HepG2 (cell line): ENCODE results near the gene MYO1C. TPM values are rescaled to one million over a fixed set of nuclear protein-coding genes. Genes with fewer than 3 reads are reported as not detected.

Source experiments
- CSRNP1 ChIP-seq: sonication (generic); formaldehyde crosslinking; IDR thresholded peaks from 2 replicates; pipeline ENCODE4 v1.8.1; 2023; ENCODE audit warnings: mild to moderate bottlenecking, missing genetic modification reagents
- ELF4 ChIP-seq: sonication (generic); formaldehyde crosslinking; IDR thresholded peaks from 2 replicates; pipeline ENCODE4 v1.5.0; 2020; ENCODE audit warnings: missing genetic modification reagents, mild to moderate bottlenecking, moderate library complexity, borderline replicate concordance
- ESRRA ChIP-seq: sonication (generic); formaldehyde crosslinking; IDR thresholded peaks from 2 replicates; pipeline ENCODE4 v1.5.1; 2020; ENCODE audit warnings: mild to moderate bottlenecking, low read depth, missing genetic modification reagents
- HNF1B ChIP-seq: sonication (generic); formaldehyde crosslinking; IDR thresholded peaks from 2 replicates; pipeline ENCODE4 v1.5.1; 2020; ENCODE audit warnings: mild to moderate bottlenecking, moderate library complexity, missing genetic modification reagents
- HNRNPK ChIP-seq: fragments of 200-400 bp; formaldehyde crosslinking; IDR thresholded peaks from 2 replicates; pipeline ENCODE4 v1.6.1; 2018; ENCODE audit warnings: low read length, low read depth, moderate library complexity, mild to moderate bottlenecking; ENCODE audit not compliant: poor library complexity, severe bottlenecking
- MEIS1 ChIP-seq: sonication (generic); formaldehyde crosslinking; IDR thresholded peaks from 2 replicates; pipeline ENCODE4 v1.9.0; 2021; ENCODE audit warnings: mild to moderate bottlenecking, missing genetic modification reagents, moderate library complexity, borderline replicate concordance
- PATZ1 ChIP-seq: sonication (generic); formaldehyde crosslinking; IDR thresholded peaks from 2 replicates; pipeline ENCODE4 v1.4.0; 2020; ENCODE audit warnings: missing genetic modification reagents
- RFX5 ChIP-seq: IDR thresholded peaks from 2 replicates; pipeline ENCODE4 v1.6.1; 2011; ENCODE audit warnings: low read depth, low read length, improper control_type of control experiment
- SATB2 ChIP-seq: sonication (generic); formaldehyde crosslinking; IDR thresholded peaks from 2 replicates; pipeline ENCODE4 v1.5.0; 2020; ENCODE audit warnings: missing genetic modification reagents
- SP4 ChIP-seq: sonication (generic); formaldehyde crosslinking; IDR thresholded peaks from 2 replicates; pipeline ENCODE4 v1.8.1; 2023; ENCODE audit warnings: mild to moderate bottlenecking, missing genetic modification reagents
- SRF ChIP-seq: IDR thresholded peaks from 2 replicates; pipeline ENCODE4 v1.6.1; 2011; ENCODE audit warnings: mild to moderate bottlenecking, low read depth, low read length, moderate library complexity
- TCF7L2 ChIP-seq: IDR thresholded peaks from 2 replicates; pipeline ENCODE4 v1.6.1; 2011; ENCODE audit warnings: mild to moderate bottlenecking, low read depth, low read length, moderate library complexity
- TGIF2 ChIP-seq: IDR thresholded peaks from 2 replicates; pipeline ENCODE4 v1.6.1; 2016; ENCODE audit warnings: control low read depth, missing compliant biosample characterization
- TOPORS ChIP-seq: sonication (generic); formaldehyde crosslinking; IDR thresholded peaks from 2 replicates; pipeline ENCODE4 v1.8.0; 2023; ENCODE audit warnings: mild to moderate bottlenecking, missing genetic modification reagents
- ZFP37 ChIP-seq: sonication (generic); formaldehyde crosslinking; IDR thresholded peaks from 2 replicates; pipeline ENCODE4 v1.4.0; 2020; ENCODE audit warnings: missing genetic modification reagents, borderline replicate concordance
- ZGPAT ChIP-seq: IDR thresholded peaks from 2 replicates; pipeline ENCODE4 v1.6.1; 2016; ENCODE audit warnings: mild to moderate bottlenecking
- ZNF431 ChIP-seq: sonication (generic); formaldehyde crosslinking; IDR thresholded peaks from 2 replicates; pipeline ENCODE4 v1.9.0; 2022; ENCODE audit warnings: missing genetic modification reagents, low read depth, mild to moderate bottlenecking, borderline replicate concordance
- ZNF629 ChIP-seq: sonication (generic); formaldehyde crosslinking; conservative IDR thresholded peaks from 2 replicates; pipeline ENCODE4 v1.5.0; 2020; ENCODE audit warnings: missing genetic modification reagents
- ZNF674 ChIP-seq: sonication (generic); formaldehyde crosslinking; IDR thresholded peaks from 2 replicates; pipeline ENCODE4 v1.5.0; 2020; ENCODE audit warnings: low read depth, mild to moderate bottlenecking, missing genetic modification reagents
- ZNF777 ChIP-seq: sonication (generic); formaldehyde crosslinking; IDR thresholded peaks from 2 replicates; pipeline ENCODE4 v1.4.0; 2020; ENCODE audit warnings: missing genetic modification reagents
- ZNF841 ChIP-seq: sonication (generic); formaldehyde crosslinking; IDR thresholded peaks from 2 replicates; pipeline ENCODE4 v1.8.1; 2023; ENCODE audit warnings: missing genetic modification reagents, borderline replicate concordance
- ZNF891 ChIP-seq: sonication (generic); formaldehyde crosslinking; IDR thresholded peaks from 2 replicates; pipeline ENCODE4 v1.5.0; 2020; ENCODE audit warnings: mild to moderate bottlenecking, missing genetic modification reagents
- ZSCAN12 ChIP-seq: sonication (generic); formaldehyde crosslinking; IDR thresholded peaks from 2 replicates; pipeline ENCODE4 v1.9.0; 2021; ENCODE audit warnings: mild to moderate bottlenecking, missing genetic modification reagents
- polyA plus RNA-seq, 8 experiments: library from polyadenylated mRNA; depleted of rRNA in 3 of 8; stranded (reverse) in 7 of 8; unstranded in 1 of 8; fragments of >200 nt; fragmentation: Illumina TruSeq in 4 of 8; extraction: Trizol in 4 of 8; gene quantifications; 2 replicates each; pipeline versions ENCODE4 v1.2.1 to v1.2.3, GENCODE V29; 2011 to 2016; ENCODE audit warnings: low read depth in 4 of 8, missing spikeins in 1 of 8, mixed read lengths in 1 of 8; ENCODE audit not compliant: insufficient read depth in 1 of 8
- total RNA-seq, 5 experiments: library from RNA; depleted of rRNA; stranded (reverse); fragments of >200 nt; fragmentation: Illumina TruSeq; extraction: Trizol; gene quantifications; 2 replicates each; pipeline ENCODE4 v1.2.3, GENCODE V29; 2016; ENCODE audit warnings: low read depth in 1 of 5

The MYO1C gene
- total and polyA plus RNA-seq, 2 of the 13 experiments (the other 11 are each of a cell fraction or from before 2014, with no cell fraction given): 22.7 to 40.8 TPM

GRCh38 chr17:1490643-1491442 is 1.6 kb downstream of the MYO1C start (continued):
- TF ChIP-seq TGIF2 (CRISPR knock-in tag): no peak
- no peak for TF ChIP-seq TOPORS
- TF ChIP-seq HNF1B (CRISPR knock-in tag): 0 out of 2 replicates have a peak, but pooled peaks have one; percentile 54
- peak; percentile 17; the same call in 1 of the 2 replicates for TF ChIP-seq ZGPAT (CRISPR knock-in tag)
- no peak for TF ChIP-seq ZNF674 (CRISPR knock-in tag)
- TF ChIP-seq ZNF629 (CRISPR knock-in tag): no peak
- TF ChIP-seq SP4 (CRISPR knock-in tag): peak; percentile 73
- TF ChIP-seq CSRNP1 (CRISPR knock-in tag): no peak
- no peak for TF ChIP-seq ZNF431 (CRISPR knock-in tag)
- no peak for TF ChIP-seq HNRNPK
- no peak for TF ChIP-seq MEIS1 (CRISPR knock-in tag)
- peak; percentile 89 for TF ChIP-seq ZNF891 (CRISPR knock-in tag)
- TF ChIP-seq SRF: no peak
- no peak for TF ChIP-seq TCF7L2
- no peak for TF ChIP-seq SATB2 (CRISPR knock-in tag)
- peak; percentile 93 for TF ChIP-seq PATZ1
- TF ChIP-seq ELF4 (CRISPR knock-in tag): no peak
- peak; percentile 86; the same call in 1 of the 2 replicates for TF ChIP-seq ZSCAN12 (CRISPR knock-in tag)
- TF ChIP-seq ZNF841 (CRISPR knock-in tag): no peak
- no peak for TF ChIP-seq ZFP37
- no peak for TF ChIP-seq RFX5
- TF ChIP-seq ZNF777: no peak
- no peak; the same call in 1 of the 2 replicates for TF ChIP-seq ESRRA (CRISPR knock-in tag)
